ENCODE results near the gene LRTM1. TPM values are rescaled to one million over a fixed set of nuclear protein-coding genes. Genes with fewer than 3 reads are reported as not detected.

The LRTM1 gene
- total and polyA plus RNA-seq, 3 donors from 2014 or later = 0.22 TPM; not detected in 2

- DNase-seq = no peak
- intact Hi-C loops (cut with DNase I; ENCODE audit: low total_unique reads) = no loop called here
- no peaks in the 10 kb centered on the region for H3K27me3 ChIP-seq
- H3K4me1 ChIP-seq = no peaks in the 10 kb centered on the region
- no peaks in the 10 kb centered on the region for H3K36me3 ChIP-seq (ENCODE audit: low read depth, missing control alignments)
- H3K4me3 ChIP-seq = no peak overlapping the region
- no peak overlapping the region for H3K27ac ChIP-seq
- WGBS, 2 donors = 60 to 67% methylated on average over 8 of the region's 8 CpGs
- no peak for TF ChIP-seq POLR2A (IDR thresholded peaks at IDR 0.05)
- TF ChIP-seq CTCF (IDR thresholded peaks at IDR 0.05) = no peak
- H3K9me3 ChIP-seq = no peaks in the 10 kb centered on the region
Observed at GRCh38 chr3:54873059-54874010, 54.5 kb downstream of the LRTM1 start.

- 91 to 92% methylated on average over 2 to 4 of the region's 4 CpGs for WGBS, 2 donors
- intact Hi-C loops (cut with DNase I; ENCODE audit: low total_unique reads) = no loop called here
- H3K27ac ChIP-seq = no peak overlapping the region
- no peaks in the 10 kb centered on the region for H3K4me1 ChIP-seq
- no peaks in the 10 kb centered on the region for H3K36me3 ChIP-seq (ENCODE audit: low read depth, missing control alignments)
- no peaks in the 10 kb centered on the region for H3K9me3 ChIP-seq
- DNase-seq = no peak
- no peak overlapping the region for H3K4me3 ChIP-seq
- TF ChIP-seq CTCF (IDR thresholded peaks at IDR 0.05) (no peak), POLR2A (IDR thresholded peaks at IDR 0.05) (no peak)
- H3K27me3 ChIP-seq = no peaks in the 10 kb centered on the region
Observed at GRCh38 chr3:54871867-54872266, 56.0 kb downstream of the LRTM1 start.

- TF ChIP-seq CTCF (IDR thresholded peaks at IDR 0.05) (peak; percentile 11 to 63 (median 29)), POLR2A (IDR thresholded peaks at IDR 0.05) (no peak)
- intact Hi-C loops (cut with DNase I; ENCODE audit: low total_unique reads) = no loop called here
- H3K36me3 ChIP-seq (ENCODE audit: low read depth, missing control alignments) = no peaks in the 10 kb centered on the region
- peak; percentile 64 for DNase-seq
- no peak overlapping the region for H3K4me3 ChIP-seq
- H3K27ac ChIP-seq = no peak overlapping the region
- no peaks in the 10 kb centered on the region for H3K27me3 ChIP-seq
- 45 to 61% methylated on average over 7 of the region's 7 CpGs for WGBS, 2 donors
- H3K4me1 ChIP-seq = peaks cover 4% of the 10 kb centered on the region
- no peaks in the 10 kb centered on the region for H3K9me3 ChIP-seq
Observed at GRCh38 chr3:54870423-54870822, 57.4 kb downstream of the LRTM1 start.

Measured in testis (tissue), 3 donors.